ENCODE measurements around the gene SFTPA1.
"Not testable (repeated sequence)": the region's sequence is repeated elsewhere in the genome, so short reads cannot be mapped to it uniquely, and the experiment has no call there.

SFTPA1 gene

GRCh38 chr10:79610601-79611191 is at the start of gene SFTPA1:
SFTPA1 (plus strand) TSS chr10:79610939; CDS start chr10:79611826, 887 bp downstream.
- no peak for DNase-seq

DNA sequence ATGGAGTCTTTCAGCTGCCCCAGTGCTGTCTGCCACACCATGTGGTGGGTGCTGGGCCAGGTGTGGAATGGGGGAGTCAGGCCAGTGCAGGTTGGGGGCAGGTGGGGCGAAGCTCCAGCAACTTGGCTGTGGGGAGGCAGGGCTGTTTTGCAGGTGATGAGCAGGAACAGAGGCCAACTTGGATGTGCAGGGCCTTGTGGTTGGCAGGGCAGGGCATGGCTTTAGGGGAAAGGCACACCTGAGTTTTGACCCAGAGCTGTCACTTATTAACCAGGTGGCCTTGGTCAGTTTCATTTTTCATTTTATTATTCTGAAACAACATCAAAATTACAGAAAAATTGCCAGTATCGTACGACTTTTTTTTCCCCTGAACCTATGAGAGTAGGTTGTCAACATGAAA is 49.5 kb upstream of the SFTPA1 start:
- no peak for DNase-seq

- DNase-seq: peak; percentile 51
Measured at GRCh38 chr10:79562135-79562756, 48.5 kb upstream of the SFTPA1 start.

DNA sequence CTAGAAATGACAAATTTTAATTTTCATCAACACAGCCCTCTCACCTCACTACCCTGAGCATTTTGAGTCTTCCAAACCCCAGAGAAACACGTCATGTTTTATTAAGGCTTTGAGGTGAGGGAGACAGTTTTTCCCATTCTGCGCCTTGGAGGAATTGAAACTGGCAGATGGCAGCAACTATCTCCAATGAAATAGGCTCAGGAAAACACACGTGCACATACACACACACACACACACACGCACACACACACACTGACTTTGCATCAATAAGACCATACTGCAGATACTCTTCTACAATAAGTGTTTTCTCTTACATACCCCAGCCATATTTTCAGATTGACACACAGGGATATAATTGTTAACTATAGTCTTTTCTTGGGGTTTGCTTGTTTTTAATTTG is 47.3 kb upstream of the SFTPA1 start:
- no peak for DNase-seq

DNA sequence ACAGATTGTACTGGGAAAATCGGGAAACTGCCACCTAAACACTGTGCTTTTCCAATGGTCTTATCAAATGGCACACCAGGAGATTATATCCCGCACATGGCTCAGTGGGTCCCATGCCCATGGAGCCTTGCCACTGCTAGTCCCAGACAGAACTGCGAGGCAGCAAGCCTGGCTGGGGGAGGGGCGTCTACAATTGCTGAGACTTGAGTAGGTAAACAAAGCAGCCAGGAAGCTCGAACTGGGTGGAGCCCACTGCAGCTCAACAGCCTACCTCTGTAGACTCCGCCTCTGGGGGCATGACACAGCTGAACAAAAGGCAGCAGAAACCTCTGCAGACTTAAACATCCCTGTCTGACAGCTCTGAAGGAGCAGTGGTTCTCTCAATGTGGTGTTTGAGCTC is 40.1 kb upstream of the SFTPA1 start:
- not testable (repeated sequence) for DNase-seq

GRCh38 chr10:79579361-79579760 is 31.4 kb upstream of the SFTPA1 start:
- no peak for DNase-seq

DNA sequence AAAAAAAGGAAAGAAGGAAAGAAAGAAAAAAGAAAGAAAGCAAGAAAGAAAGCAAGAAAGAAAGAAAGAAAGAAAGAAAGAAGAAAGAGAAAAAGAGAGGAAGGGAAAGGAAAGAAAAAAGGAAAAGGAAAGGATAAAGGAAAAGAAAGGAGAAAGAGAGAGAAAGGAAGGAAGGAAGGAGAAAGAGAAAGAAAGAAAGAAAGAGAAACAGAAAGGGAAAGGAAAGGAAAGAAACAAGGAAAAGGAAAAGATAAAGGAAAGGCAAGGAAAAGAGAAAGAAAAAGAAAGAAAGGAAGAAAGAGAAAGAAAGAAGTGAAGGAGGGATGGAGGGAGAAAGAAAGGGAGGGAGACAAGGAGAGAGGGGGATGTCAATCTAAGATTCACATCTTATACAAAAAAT is 29.7 kb upstream of the SFTPA1 start:
- DNase-seq: no peak

DNA sequence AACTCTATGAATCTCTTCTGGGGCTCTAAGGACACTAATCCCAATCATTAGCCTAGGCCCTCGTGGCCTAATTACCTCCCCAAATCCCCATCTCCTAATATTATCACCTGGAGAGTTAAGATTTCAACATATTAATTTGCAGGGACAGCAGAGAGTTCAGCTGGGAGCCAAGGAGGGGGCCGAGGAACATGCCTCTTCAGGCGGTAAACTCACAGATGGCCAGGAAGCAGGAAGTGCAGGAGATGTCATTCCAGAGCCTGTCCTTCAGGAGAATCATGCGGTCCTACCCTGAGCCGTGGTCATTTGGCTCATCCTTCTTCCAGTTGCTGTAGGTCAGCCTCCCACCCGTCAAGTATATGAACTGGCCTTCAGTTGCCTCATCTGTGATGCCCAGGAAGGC is 28.6 kb upstream of the SFTPA1 start:
- DNase-seq: no peak

- not testable (repeated sequence) for DNase-seq
Measured at GRCh38 chr10:79582954-79583353, 27.8 kb upstream of the SFTPA1 start.

DNA sequence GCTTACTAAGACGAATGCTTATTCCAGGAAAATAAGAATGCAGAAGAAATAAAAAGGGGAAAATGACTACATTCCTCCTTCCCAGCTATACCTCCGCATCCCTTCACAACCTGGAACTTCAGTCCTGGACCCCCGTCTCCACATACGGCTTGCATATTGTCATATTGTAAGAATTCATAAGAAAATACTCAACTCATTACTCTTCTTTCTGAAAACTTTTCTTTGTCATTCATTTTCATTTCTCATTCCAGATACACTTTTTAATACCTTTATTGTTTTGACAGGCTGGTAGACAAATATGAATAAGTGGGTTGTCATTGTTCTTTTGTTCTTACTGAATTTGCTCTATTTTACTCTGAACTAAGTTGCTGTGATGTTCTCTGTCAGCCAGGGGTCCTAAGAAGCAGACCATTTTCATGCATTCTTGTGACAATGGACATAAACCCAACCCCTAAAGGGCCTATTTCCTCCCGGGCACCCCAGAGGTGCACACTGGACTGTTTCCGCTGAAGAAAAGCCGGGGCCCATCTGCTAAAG is 27.2 kb upstream of the SFTPA1 start:
- no peak for DNase-seq

DNA sequence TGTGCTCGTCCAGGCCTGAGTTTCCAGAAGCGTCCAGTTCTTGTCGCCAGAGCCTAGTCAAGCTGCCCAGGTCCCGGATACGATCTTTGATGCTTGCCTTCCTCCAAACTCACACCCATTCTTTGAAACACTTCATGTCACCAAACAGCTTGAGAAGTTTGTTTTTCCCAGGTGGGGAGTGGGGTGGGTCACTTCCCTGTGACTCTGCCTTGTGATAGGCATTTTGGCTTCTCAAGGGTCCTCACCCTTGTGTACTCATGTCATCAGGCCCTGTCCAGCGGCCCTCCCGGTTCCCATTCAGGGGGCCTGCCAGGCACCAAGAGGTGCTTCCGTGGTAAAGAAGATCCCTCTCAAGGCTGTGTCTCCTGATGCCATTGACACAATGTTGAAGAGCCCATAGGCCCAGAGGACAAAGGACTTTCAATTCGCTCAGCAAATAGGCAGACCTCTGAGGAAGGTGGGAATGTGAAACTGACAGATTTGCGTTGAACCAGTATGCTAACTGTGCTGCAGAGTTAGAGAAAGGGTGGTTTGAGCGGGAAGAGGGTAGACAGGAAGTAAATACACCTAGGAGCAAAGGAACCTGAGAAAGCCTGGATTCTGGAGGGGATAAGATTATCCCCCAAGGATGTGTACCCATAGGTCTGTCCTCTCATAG is 24.7 kb upstream of the SFTPA1 start:
- DNase-seq: no peak

DNA sequence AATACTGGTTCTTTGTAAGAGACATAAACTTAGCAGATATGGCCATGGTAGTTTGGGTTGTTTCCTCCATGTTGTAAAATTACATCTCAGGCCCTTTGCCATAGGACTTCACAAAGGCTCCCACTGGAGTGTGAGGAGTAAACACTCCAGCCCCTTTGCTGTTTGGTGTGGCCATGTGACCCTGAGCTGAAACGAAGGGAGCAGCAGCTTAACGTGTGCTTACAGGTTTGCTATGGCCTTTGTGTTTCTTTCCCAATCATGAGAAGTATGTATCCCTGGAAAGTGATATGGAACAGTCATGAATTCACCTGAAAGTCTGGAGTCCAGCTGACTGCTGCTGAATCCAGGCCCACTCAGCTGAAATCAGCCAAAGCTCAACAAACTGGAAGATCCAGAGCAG is 23.8 kb upstream of the SFTPA1 start:
- no peak for DNase-seq

DNA sequence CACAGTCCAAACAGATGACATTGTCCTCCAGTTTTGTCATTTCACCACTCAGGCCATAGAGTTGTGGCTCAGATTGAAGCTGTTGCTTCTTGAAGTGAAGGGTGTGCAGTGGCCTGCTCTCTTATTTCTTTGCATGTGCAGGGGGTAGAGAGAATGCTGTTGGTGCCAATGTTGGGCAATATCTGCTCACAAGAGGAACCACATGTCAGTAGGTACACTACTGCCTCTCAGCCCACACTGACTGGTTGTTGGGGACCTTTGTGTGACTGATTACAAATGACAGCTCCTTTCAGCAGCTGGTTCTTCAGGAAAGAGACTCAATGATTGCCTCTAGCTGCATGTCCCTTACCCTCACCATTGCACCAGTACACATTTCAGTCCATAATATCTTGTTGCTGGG is 21.9 kb upstream of the SFTPA1 start:
- DNase-seq: no peak

DNA sequence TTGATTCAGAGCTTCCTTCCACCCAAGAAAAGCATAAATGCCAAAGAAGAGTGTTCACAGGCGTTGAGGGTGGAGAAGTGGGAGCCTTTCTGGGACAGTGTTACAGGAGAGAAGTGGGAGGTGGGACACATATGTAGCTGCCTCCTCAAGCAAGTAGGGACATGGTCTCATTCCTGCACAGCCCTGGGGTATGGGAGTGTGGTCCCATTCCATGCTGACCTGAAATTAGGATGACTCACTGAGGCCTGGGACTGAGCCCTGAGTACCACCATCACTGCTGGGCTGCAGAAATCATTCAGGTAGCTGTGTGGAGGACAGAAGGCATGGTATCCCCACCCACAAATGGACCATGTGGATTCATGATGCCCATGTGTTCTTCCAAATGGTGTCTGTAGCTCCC is 17.4 kb upstream of the SFTPA1 start:
- DNase-seq: no peak

- DNase-seq: not testable (repeated sequence)
Measured at GRCh38 chr10:79594565-79594964, 16.2 kb upstream of the SFTPA1 start.

GRCh38 chr10:79595510-79595909 is 15.2 kb upstream of the SFTPA1 start:
- no peak for DNase-seq

DNA sequence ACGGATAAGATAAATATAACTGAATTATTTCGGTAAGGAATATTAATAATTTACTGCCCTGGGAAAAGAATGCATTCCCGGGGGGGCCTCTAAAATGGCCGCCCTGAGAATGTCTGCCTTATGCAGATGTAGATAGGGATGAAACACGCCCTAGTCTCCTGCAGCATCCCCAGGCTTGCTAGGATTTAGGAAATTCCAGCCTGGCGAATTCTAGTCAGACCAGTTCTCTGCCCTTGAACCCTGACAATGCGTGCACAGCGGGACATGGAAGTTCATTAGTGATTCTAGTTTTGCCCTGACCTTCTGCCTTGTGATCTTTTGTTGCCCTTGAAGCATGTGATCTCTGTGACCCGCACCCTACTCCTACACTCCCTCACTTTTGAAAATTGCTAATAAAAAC is 11.1 kb upstream of the SFTPA1 start:
- not testable (repeated sequence) for DNase-seq

GRCh38 chr10:79601939-79602338 is 8.8 kb upstream of the SFTPA1 start:
- DNase-seq: no peak

- no peak for DNase-seq
Measured at GRCh38 chr10:79602953-79603352, 7.8 kb upstream of the SFTPA1 start.

GRCh38 chr10:79604294-79604693 is 6.4 kb upstream of the SFTPA1 start:
- no peak for DNase-seq

GRCh38 chr10:79605308-79605707 is 5.4 kb upstream of the SFTPA1 start:
- DNase-seq: no peak

DNA sequence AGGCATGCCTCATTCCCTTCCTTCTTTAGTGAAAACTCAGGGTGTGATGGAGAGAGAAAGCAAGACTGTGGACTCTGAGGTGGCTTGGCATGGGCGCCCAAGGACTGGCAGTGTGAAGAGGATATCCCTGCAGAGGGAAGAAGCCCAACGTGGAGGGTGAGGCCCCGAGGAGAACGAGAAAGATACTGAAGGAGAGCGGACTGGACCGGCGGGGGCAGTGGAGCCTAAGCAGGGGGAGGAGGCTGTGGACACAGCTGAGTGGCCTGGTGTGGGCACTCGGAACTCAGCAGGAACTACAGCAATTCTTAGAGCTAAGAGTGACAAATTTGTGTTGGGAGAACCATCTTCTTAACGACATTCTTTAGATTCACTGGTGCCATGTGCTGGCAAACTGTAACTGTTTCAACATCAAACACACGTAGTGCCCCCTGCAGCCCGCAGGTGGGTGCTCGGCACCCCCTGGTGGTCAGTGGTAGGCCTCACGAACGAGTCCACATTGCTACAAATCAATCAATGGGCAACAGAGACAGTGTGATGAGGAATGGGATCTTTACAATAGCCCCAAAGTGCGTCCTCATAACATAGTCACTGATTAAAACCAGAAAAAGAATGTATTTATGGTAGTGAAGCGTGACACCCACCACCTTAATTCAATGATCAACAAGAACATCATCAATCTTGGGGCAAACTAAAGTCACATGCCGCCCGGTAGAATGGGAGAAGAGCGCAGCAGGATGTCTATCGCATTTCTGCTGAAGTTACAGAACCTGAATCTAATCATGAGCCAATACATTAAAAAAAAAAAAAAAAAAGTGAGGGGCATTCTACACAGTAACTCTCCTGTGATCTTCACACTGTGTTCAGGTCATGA is 2.0 kb upstream of the SFTPA1 start:
- DNase-seq: peak; percentile 13 to 24
